ENCODE data around the gene DHODH. TPM values are rescaled to one million over a fixed set of nuclear protein-coding genes. Genes with fewer than 3 reads are reported as not detected.

Gene DHODH
- total and polyA plus RNA-seq, 2 experiments from 2014 or later: 11.5 to 11.9 TPM

DNA sequence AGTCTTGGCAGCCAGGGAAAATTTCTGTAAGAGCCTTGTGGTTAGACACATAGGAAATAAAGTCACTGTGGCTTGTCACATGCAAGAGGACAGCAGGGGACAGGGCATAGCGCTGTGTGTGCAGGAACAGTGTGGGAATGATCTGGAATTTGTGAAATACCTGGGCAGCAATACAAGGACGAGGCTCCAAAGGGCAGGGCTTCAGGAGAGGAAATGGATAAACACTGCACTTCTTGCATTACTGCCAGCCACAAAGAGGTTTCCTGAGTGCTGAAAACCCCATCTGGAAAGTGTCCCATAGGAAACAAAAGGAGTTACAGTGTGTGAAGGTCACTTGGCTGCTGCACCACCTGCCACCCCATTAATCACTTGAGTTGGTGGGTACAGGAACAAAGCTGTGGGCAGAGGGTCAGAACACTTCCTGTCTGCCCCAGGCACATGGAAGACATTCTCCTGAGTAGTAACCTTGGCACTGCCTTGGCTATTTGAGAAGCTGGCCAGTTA lies 33.7 kb downstream of the DHODH start:
- TF ChIP-seq, protein P1, sequence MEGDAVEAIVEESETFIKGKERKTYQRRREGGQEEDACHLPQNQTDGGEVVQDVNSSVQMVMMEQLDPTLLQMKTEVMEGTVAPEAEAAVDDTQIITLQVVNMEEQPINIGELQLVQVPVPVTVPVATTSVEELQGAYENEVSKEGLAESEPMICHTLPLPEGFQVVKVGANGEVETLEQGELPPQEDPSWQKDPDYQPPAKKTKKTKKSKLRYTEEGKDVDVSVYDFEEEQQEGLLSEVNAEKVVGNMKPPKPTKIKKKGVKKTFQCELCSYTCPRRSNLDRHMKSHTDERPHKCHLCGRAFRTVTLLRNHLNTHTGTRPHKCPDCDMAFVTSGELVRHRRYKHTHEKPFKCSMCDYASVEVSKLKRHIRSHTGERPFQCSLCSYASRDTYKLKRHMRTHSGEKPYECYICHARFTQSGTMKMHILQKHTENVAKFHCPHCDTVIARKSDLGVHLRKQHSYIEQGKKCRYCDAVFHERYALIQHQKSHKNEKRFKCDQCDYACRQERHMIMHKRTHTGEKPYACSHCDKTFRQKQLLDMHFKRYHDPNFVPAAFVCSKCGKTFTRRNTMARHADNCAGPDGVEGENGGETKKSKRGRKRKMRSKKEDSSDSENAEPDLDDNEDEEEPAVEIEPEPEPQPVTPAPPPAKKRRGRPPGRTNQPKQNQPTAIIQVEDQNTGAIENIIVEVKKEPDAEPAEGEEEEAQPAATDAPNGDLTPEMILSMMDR (IDR thresholded peaks at IDR 0.05; ENCODE audit: low read depth, low read length): no peak
- no peaks in the 10 kb centered on the region for H3K36me3 ChIP-seq
- H3K9me3 ChIP-seq (ENCODE audit: low read depth): no peaks in the 10 kb centered on the region
- H3K4me3 ChIP-seq: no peak overlapping the region
- peak in 1 of 2 donors; percentile 40 for DNase-seq (ENCODE audit: low read depth in 1 of 2, low spot score in 1 of 2)
- no peak overlapping the region for H3K27ac ChIP-seq
- no peaks in the 10 kb centered on the region for H3K27me3 ChIP-seq
- no peaks in the 10 kb centered on the region for H3K4me1 ChIP-seq (ENCODE audit: low read depth)

GRCh38 chr16:72043058-72043457 lies 34.5 kb downstream of the DHODH start:
- DNase-seq (ENCODE audit: low read depth in 1 of 2, low spot score in 1 of 2): no peak
- TF ChIP-seq, protein P1 (IDR thresholded peaks at IDR 0.05; ENCODE audit: low read depth, low read length): no peak
- no peak overlapping the region for H3K27ac ChIP-seq

GRCh38 chr16:72043539-72043938 lies 35.0 kb downstream of the DHODH start:
- no peak overlapping the region for H3K4me3 ChIP-seq

More at GRCh38 chr16:72043058-72043457, 34.5 kb downstream of the DHODH start:
- Histone ChIP-seq H3K36me3 (no peaks in the 10 kb centered on the region), H3K4me1 (ENCODE audit: low read depth) (no peaks in the 10 kb centered on the region), H3K9me3 (ENCODE audit: low read depth) (no peaks in the 10 kb centered on the region), H3K4me3 (no peak overlapping the region), H3K27me3 (no peaks in the 10 kb centered on the region)

GRCh38 chr16:72044296-72044695 lies 35.8 kb downstream of the DHODH start:
- no peak for DNase-seq (ENCODE audit: low read depth in 1 of 2, low spot score in 1 of 2)
- H3K36me3 ChIP-seq: no peaks in the 10 kb centered on the region
- H3K4me1 ChIP-seq (ENCODE audit: low read depth): no peaks in the 10 kb centered on the region
- H3K4me3 ChIP-seq: no peak overlapping the region
- no peaks in the 10 kb centered on the region for H3K9me3 ChIP-seq (ENCODE audit: low read depth)
- H3K27me3 ChIP-seq: no peaks in the 10 kb centered on the region
- TF ChIP-seq, protein P1 (IDR thresholded peaks at IDR 0.05; ENCODE audit: low read depth, low read length): no peak
- H3K27ac ChIP-seq: no peak overlapping the region

More at GRCh38 chr16:72043539-72043938, 35.0 kb downstream of the DHODH start:
- TF ChIP-seq, protein P1 (IDR thresholded peaks at IDR 0.05; ENCODE audit: low read depth, low read length): no peak
- H3K9me3 ChIP-seq (ENCODE audit: low read depth): no peaks in the 10 kb centered on the region
- H3K36me3 ChIP-seq: no peaks in the 10 kb centered on the region
- H3K4me1 ChIP-seq (ENCODE audit: low read depth): no peaks in the 10 kb centered on the region
- H3K27me3 ChIP-seq: no peaks in the 10 kb centered on the region
- no peak overlapping the region for H3K27ac ChIP-seq
- no peak for DNase-seq (ENCODE audit: low read depth in 1 of 2, low spot score in 1 of 2)

DNA sequence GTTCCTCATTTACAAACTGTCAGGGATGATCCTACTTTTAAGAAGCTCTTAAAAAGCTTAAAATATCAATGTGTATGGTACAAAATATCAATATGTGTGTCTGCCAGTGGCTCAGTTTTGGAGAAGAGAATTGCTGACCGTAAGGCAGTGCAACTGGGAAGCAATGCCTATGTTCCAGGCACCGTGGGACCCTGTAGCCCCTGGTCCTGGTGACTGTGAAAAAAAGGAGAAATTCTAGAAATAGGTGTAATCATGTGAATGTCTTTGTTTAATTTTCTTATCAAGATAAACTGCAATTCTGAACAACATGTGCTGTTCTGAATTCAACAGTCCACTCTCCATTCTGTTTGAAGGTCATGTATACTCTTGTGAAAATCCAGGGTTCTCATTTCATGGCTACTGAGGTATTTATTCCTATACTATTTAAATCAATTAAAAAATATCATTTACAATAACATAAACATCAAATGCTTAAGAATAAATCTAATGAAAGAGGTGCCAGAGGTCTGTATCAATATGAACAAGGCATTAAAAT lies 36.3 kb downstream of the DHODH start:
- no peak overlapping the region for H3K4me3 ChIP-seq
- no peaks in the 10 kb centered on the region for H3K27me3 ChIP-seq
- no peaks in the 10 kb centered on the region for H3K4me1 ChIP-seq (ENCODE audit: low read depth)
- TF ChIP-seq, protein P1 (IDR thresholded peaks at IDR 0.05; ENCODE audit: low read depth, low read length): no peak
- H3K9me3 ChIP-seq (ENCODE audit: low read depth): no peaks in the 10 kb centered on the region
- H3K36me3 ChIP-seq: no peaks in the 10 kb centered on the region
- no peak overlapping the region for H3K27ac ChIP-seq
- DNase-seq (ENCODE audit: low read depth in 1 of 2, low spot score in 1 of 2): no peak

All from cardiac muscle cell (in vitro differentiated cells and primary cell).